ENCODE data around the gene FOXP2. TPM values are rescaled to one million over a fixed set of nuclear protein-coding genes. Genes with fewer than 3 reads are reported as not detected.

Gene FOXP2
- total RNA-seq, 1 experiment from 2014 or later: 0.17 TPM

DNA sequence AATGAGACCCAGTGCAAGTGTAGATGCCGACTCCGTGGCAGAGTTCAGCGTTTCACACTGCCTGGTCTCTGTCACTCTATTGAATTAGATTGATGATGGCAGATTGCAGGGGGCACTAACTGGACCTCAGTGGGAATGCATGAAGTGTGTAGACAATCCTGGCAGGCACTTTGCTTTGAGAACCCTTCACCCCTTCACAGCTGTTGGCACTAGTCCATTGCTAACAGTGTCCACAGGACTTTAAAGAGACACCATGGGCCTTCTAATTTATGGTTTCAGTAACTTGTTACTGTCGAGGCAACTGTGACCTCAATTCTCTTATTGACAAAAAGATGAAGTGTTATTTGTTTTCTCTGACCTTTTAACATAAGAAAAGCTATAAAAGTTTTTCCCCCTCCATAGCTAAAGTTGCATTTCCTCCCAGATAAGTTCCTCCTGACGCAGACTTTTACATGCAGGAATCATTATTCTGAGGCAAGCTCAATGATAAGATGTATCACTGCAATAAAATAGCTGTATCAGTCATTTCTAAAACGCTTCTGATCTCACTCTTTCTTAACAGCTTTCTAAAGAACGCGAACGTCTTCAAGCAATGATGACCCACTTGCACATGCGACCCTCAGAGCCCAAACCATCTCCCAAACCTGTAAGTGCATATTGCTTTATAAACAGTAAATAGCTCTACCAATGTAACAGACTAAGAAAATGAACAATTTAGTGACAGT is 238.9 kb downstream of the FOXP2 start (continued):
- TF ChIP-seq, protein P1, sequence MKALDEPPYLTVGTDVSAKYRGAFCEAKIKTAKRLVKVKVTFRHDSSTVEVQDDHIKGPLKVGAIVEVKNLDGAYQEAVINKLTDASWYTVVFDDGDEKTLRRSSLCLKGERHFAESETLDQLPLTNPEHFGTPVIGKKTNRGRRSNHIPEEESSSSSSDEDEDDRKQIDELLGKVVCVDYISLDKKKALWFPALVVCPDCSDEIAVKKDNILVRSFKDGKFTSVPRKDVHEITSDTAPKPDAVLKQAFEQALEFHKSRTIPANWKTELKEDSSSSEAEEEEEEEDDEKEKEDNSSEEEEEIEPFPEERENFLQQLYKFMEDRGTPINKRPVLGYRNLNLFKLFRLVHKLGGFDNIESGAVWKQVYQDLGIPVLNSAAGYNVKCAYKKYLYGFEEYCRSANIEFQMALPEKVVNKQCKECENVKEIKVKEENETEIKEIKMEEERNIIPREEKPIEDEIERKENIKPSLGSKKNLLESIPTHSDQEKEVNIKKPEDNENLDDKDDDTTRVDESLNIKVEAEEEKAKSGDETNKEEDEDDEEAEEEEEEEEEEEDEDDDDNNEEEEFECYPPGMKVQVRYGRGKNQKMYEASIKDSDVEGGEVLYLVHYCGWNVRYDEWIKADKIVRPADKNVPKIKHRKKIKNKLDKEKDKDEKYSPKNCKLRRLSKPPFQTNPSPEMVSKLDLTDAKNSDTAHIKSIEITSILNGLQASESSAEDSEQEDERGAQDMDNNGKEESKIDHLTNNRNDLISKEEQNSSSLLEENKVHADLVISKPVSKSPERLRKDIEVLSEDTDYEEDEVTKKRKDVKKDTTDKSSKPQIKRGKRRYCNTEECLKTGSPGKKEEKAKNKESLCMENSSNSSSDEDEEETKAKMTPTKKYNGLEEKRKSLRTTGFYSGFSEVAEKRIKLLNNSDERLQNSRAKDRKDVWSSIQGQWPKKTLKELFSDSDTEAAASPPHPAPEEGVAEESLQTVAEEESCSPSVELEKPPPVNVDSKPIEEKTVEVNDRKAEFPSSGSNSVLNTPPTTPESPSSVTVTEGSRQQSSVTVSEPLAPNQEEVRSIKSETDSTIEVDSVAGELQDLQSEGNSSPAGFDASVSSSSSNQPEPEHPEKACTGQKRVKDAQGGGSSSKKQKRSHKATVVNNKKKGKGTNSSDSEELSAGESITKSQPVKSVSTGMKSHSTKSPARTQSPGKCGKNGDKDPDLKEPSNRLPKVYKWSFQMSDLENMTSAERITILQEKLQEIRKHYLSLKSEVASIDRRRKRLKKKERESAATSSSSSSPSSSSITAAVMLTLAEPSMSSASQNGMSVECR (CRISPR knock-in tag; IDR thresholded peaks at IDR 0.05; ENCODE audit: borderline replicate concordance): no peak

DNA sequence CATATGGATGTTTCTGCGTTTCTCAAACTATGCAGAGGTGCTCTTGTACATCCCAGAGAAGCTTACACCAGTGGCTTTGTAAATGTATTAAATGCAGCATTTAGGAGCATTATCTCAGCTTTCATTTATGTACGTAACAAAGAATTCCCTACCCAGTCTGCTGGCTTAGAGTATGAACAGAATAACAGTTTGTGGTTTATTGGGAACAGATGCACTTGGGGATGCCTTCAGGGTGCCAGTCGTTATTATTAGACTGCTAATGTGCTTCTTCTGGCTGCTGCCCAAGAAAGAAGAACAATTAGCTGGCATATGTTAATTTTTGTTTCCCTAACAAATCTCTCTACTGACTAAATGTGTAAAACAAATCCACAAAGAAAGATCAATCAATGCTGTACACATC is 241.9 kb downstream of the FOXP2 start:
- POLR2A ChIA-PET: no interaction called here
- H3K27me3 Mint-ChIP-seq (ENCODE audit: low read depth): no peaks in the 10 kb centered on the region
- DNase-seq (ENCODE audit: low spot score) (no peak), ATAC-seq (no peak)
- H3K36me3 Mint-ChIP-seq: no peaks in the 10 kb centered on the region
- CTCF ChIA-PET: no interaction called here
- no peak overlapping the region for H3K4me3 Mint-ChIP-seq
- peak overlapping the region; percentile 10; the same call in 1 of the 2 replicates for H3K27ac Mint-ChIP-seq
- peaks cover 70% of the 10 kb centered on the region for H3K4me1 Mint-ChIP-seq
- no peaks in the 10 kb centered on the region for H3K9me3 Mint-ChIP-seq
- TF ChIP-seq TEAD1 (CRISPR knock-in tag; IDR thresholded peaks at IDR 0.05): no peak

DNA sequence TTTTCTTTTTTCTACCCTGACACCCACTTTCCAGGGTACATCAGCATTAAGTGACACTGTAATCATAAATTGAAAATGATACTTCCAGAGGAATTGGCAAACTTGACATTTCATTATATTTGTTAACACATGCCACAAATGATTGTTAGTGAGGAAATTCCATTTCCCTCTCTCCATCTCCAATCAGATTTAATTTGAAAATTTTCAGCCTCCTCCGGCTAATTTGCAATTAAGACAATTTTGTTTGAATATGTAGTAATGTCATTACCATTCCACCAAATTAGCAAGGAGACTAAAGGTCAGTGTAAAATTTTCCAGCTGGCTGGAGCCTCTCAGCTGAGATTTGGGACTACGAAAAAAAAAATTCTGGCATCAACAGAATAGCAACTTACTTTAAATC is 242.7 kb downstream of the FOXP2 start:
- DNase-seq (ENCODE audit: low spot score) (no peak), ATAC-seq (no peak)
- Mint-ChIP-seq H3K27me3 (ENCODE audit: low read depth) (no peaks in the 10 kb centered on the region), H3K4me3 (no peak overlapping the region), H3K36me3 (no peaks in the 10 kb centered on the region), H3K27ac (no peak overlapping the region), H3K4me1 (peaks cover 71% of the 10 kb centered on the region), H3K9me3 (no peaks in the 10 kb centered on the region)
- CTCF ChIA-PET: no interaction called here
- POLR2A ChIA-PET: no interaction called here
- TF ChIP-seq TEAD1 (CRISPR knock-in tag; IDR thresholded peaks at IDR 0.05): no peak
- TF ChIP-seq CREM (CRISPR knock-in tag; IDR thresholded peaks at IDR 0.05): no peak
- TF ChIP-seq, protein P2, sequence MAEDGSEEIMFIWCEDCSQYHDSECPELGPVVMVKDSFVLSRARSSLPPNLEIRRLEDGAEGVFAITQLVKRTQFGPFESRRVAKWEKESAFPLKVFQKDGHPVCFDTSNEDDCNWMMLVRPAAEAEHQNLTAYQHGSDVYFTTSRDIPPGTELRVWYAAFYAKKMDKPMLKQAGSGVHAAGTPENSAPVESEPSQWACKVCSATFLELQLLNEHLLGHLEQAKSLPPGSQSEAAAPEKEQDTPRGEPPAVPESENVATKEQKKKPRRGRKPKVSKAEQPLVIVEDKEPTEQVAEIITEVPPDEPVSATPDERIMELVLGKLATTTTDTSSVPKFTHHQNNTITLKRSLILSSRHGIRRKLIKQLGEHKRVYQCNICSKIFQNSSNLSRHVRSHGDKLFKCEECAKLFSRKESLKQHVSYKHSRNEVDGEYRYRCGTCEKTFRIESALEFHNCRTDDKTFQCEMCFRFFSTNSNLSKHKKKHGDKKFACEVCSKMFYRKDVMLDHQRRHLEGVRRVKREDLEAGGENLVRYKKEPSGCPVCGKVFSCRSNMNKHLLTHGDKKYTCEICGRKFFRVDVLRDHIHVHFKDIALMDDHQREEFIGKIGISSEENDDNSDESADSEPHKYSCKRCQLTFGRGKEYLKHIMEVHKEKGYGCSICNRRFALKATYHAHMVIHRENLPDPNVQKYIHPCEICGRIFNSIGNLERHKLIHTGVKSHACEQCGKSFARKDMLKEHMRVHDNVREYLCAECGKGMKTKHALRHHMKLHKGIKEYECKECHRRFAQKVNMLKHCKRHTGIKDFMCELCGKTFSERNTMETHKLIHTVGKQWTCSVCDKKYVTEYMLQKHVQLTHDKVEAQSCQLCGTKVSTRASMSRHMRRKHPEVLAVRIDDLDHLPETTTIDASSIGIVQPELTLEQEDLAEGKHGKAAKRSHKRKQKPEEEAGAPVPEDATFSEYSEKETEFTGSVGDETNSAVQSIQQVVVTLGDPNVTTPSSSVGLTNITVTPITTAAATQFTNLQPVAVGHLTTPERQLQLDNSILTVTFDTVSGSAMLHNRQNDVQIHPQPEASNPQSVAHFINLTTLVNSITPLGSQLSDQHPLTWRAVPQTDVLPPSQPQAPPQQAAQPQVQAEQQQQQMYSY (CRISPR knock-in tag; IDR thresholded peaks at IDR 0.05): no peak
- TF ChIP-seq RELA (CRISPR knock-in tag; IDR thresholded peaks at IDR 0.05; ENCODE audit: borderline replicate concordance): no peak
- no peak for TF ChIP-seq NR2C2 (CRISPR knock-in tag; IDR thresholded peaks at IDR 0.05)
- TF ChIP-seq ZNF396 (CRISPR knock-in tag; IDR thresholded peaks at IDR 0.05; ENCODE audit: borderline replicate concordance): no peak
- no peak for TF ChIP-seq CBFB (CRISPR knock-in tag; IDR thresholded peaks at IDR 0.05; ENCODE audit: low read depth)
- TF ChIP-seq, protein P3, sequence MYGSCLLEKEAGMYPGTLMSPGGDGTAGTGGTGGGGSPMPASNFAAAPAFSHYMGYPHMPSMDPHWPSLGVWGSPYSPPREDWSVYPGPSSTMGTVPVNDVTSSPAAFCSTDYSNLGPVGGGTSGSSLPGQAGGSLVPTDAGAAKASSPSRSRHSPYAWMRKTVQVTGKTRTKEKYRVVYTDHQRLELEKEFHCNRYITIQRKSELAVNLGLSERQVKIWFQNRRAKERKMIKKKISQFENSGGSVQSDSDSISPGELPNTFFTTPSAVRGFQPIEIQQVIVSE (CRISPR knock-in tag; IDR thresholded peaks at IDR 0.05; ENCODE audit: borderline replicate concordance): no peak
- TF ChIP-seq, protein P4, sequence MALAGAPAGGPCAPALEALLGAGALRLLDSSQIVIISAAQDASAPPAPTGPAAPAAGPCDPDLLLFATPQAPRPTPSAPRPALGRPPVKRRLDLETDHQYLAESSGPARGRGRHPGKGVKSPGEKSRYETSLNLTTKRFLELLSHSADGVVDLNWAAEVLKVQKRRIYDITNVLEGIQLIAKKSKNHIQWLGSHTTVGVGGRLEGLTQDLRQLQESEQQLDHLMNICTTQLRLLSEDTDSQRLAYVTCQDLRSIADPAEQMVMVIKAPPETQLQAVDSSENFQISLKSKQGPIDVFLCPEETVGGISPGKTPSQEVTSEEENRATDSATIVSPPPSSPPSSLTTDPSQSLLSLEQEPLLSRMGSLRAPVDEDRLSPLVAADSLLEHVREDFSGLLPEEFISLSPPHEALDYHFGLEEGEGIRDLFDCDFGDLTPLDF (CRISPR knock-in tag; IDR thresholded peaks at IDR 0.05): no peak
- TF ChIP-seq RORB (CRISPR knock-in tag; IDR thresholded peaks at IDR 0.05): no peak
- TF ChIP-seq TEAD4 (CRISPR knock-in tag; IDR thresholded peaks at IDR 0.05): no peak
- TF ChIP-seq MYBL2 (CRISPR knock-in tag; IDR thresholded peaks at IDR 0.05): no peak
- TF ChIP-seq, protein P1 (CRISPR knock-in tag; IDR thresholded peaks at IDR 0.05; ENCODE audit: borderline replicate concordance): no peak
- TF ChIP-seq, protein P5, sequence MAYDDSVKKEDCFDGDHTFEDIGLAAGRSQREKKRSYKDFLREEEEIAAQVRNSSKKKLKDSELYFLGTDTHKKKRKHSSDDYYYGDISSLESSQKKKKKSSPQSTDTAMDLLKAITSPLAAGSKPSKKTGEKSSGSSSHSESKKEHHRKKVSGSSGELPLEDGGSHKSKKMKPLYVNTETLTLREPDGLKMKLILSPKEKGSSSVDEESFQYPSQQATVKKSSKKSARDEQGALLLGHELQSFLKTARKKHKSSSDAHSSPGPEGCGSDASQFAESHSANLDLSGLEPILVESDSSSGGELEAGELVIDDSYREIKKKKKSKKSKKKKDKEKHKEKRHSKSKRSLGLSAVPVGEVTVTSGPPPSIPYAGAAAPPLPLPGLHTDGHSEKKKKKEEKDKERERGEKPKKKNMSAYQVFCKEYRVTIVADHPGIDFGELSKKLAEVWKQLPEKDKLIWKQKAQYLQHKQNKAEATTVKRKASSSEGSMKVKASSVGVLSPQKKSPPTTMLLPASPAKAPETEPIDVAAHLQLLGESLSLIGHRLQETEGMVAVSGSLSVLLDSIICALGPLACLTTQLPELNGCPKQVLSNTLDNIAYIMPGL (CRISPR knock-in tag; IDR thresholded peaks at IDR 0.05): no peak
- no peak for TF ChIP-seq GTF2I (CRISPR knock-in tag; conservative IDR thresholded peaks at IDR 0.05)

All from WTC11 (cell line).